Coronary artery (tissue), 2 donors: ENCODE results near the gene MAST3.
A peak's percentile ranks its signal among the peaks of the same experiment; 100 is the strongest.

ENCODE experiments used
- DNase-seq: peaks from one replicate; pipeline ENCODE4 v3.0.0-alpha.2; 2017; ENCODE audit warnings: low spot score
- H3K27ac ChIP-seq, 2 donors: fragments of 200-600 bp; sonication (generic); one replicate each; pipeline ENCODE4 v1.5.1; 2016 to 2019
- H3K4me3 ChIP-seq: fragments of 200-600 bp; sonication (generic); 2 replicates; pipeline ENCODE4 v1.5.1; 2016; ENCODE audit warnings: mild to moderate bottlenecking, moderate library complexity
- CTCF ChIP-seq: fragments of 200-600 bp; sonication (generic); IDR thresholded peaks from one replicate; pipeline ENCODE4 v1.5.1; 2019; ENCODE audit warnings: antibody characterized with exemption

The MAST3 gene

GRCh38 chr19:18152442-18152816 lies 54.9 kb downstream of the MAST3 start:
- no peak for TF ChIP-seq CTCF
- Histone ChIP-seq H3K4me3 (peak overlapping the region; percentile 80), H3K27ac (peak overlapping the region; percentile 77 to 93)
- peak; percentile 98 for DNase-seq

GRCh38 chr19:18152817-18153555 lies 55.4 kb downstream of the MAST3 start, which contains the start of gene PIK3R2:
PIK3R2 (plus strand) TSS chr19:18153163; CDS start chr19:18155880, 2,717 bp downstream.
- TF ChIP-seq CTCF, result no peak
- peak within 1 kb of the TSS; percentile 80 for H3K4me3 ChIP-seq
- H3K27ac ChIP-seq, result peak within 1 kb of the TSS; percentile 77 to 93
- peak; percentile 98 for DNase-seq

- DNase-seq, result no peak
- peak overlapping the region; percentile 80 for H3K4me3 ChIP-seq
- peak overlapping the region; percentile 77 to 93 for H3K27ac ChIP-seq
- TF ChIP-seq CTCF, result no peak
Observed at GRCh38 chr19:18153556-18154134, 56.1 kb downstream of the MAST3 start.

GRCh38 chr19:18155095-18156087 lies 57.8 kb downstream of the MAST3 start:
- no peak overlapping the region for H3K27ac ChIP-seq
- TF ChIP-seq CTCF, result no peak
- no peak for DNase-seq

GRCh38 chr19:18156268-18156667 lies 58.7 kb downstream of the MAST3 start:
- H3K4me3 ChIP-seq, result no peak overlapping the region
- peak overlapping the region; percentile 40 to 78 for H3K27ac ChIP-seq
- DNase-seq, result no peak
- no peak for TF ChIP-seq CTCF

More at GRCh38 chr19:18155095-18156087, 57.8 kb downstream of the MAST3 start:
- H3K4me3 ChIP-seq, result no peak overlapping the region

GRCh38 chr19:18156841-18157464 lies 59.4 kb downstream of the MAST3 start:
- DNase-seq, result no peak
- TF ChIP-seq CTCF, result no peak
- H3K27ac ChIP-seq, result peak overlapping the region; percentile 40 to 78
- H3K4me3 ChIP-seq, result peak overlapping the region; percentile 32
